ENCODE measurements around the gene ECHDC3.

DNA sequence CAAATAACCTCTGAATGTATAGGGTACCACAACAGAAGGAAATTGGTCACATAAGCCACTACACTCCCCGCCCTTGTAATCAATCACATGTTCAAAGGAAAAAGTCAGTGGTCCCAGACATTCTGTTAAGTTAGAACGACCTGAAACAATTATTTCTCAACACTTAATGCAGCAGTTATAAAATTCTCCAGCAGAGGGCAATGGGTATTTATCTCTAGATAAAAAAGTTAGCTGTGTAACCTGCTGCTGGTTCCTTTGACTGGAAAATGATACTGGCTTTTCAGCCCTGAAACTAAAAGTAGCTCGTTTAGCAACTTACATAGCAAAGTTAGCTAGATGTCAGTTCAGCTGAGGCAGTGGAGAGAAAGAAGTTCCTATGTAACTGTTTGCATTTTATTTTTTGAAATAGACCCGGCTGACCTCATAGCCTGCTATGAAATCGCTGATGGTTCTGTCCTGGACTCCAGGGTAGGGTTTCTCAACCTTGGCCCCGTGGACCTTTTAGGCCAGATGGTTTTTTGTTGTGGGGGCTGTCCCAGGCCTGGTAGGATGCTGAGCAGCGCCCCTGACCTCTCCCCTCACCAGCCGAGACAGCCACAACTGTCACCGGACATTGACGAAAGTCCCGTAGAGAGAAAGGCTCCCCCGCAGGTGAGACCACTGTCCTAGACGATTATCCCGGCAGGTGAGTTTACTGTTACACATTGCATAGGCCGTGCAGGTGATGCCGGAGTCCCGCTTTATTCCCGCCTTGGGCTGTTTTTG is 40.8 kb downstream of the ECHDC3 start:
- TF ChIP-seq, protein P1, sequence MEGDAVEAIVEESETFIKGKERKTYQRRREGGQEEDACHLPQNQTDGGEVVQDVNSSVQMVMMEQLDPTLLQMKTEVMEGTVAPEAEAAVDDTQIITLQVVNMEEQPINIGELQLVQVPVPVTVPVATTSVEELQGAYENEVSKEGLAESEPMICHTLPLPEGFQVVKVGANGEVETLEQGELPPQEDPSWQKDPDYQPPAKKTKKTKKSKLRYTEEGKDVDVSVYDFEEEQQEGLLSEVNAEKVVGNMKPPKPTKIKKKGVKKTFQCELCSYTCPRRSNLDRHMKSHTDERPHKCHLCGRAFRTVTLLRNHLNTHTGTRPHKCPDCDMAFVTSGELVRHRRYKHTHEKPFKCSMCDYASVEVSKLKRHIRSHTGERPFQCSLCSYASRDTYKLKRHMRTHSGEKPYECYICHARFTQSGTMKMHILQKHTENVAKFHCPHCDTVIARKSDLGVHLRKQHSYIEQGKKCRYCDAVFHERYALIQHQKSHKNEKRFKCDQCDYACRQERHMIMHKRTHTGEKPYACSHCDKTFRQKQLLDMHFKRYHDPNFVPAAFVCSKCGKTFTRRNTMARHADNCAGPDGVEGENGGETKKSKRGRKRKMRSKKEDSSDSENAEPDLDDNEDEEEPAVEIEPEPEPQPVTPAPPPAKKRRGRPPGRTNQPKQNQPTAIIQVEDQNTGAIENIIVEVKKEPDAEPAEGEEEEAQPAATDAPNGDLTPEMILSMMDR (IDR thresholded peaks at IDR 0.05): peak; percentile 53 to 69 (median 60)
- TF ChIP-seq POLR2A (IDR thresholded peaks at IDR 0.05) (no peak), POLR2AphosphoS5 (IDR thresholded peaks at IDR 0.05) (no peak)

All from breast epithelium (tissue), 3 donors.